Endothelial cell of umbilical vein (primary cell): ENCODE data around the gene ING1. TPM values are rescaled to one million over a fixed set of nuclear protein-coding genes. Genes with fewer than 3 reads are reported as not detected.

Source experiments
- BruUV-seq: library from RNA; stranded (reverse); fragments of 400-500 nt; replicated peaks from 2 replicates; lab custom pipeline; 2021; lab: Mats Ljungman, UMichigan
- CTCF ChIA-PET: fragments of 300-600, 350-600 bp; sonication (Branson Sonifier 250); formaldehyde crosslinking; loops from one replicate; lab custom pipeline; 2021; ENCODE audit warnings: antibody characterized with exemption, inconsistent platforms; lab: Charles Lee
- POLR2A ChIA-PET: fragments of 300-600, 350-600 bp; sonication (Branson Sonifier 250); formaldehyde crosslinking; loops from one replicate; lab custom pipeline; 2021; ENCODE audit warnings: antibody characterized with exemption, inconsistent platforms; lab: Charles Lee
- DNase-seq: peaks from one replicate; pipeline ENCODE4 v3.0.0-alpha.2; 2011; ENCODE audit warnings: low read depth, low spot score
- FAIRE-seq: peaks from 2 replicates; lab custom pipeline; 2011; peaks lifted over from hg19 to GRCh38; lab: Jason Lieb, UNC
- H2AFZ ChIP-seq: 2 replicates; pipeline ENCODE4 v1.6.0; 2012; ENCODE audit warnings: low read depth, low read length, control low read depth, inconsistent platforms
- H3K27ac ChIP-seq: 2 replicates; pipeline ENCODE4 v1.5.1; 2011; ENCODE audit warnings: low read depth, mild to moderate bottlenecking, control low read depth, low read length, moderate library complexity; ENCODE audit not compliant: insufficient read depth
- H3K27me3 ChIP-seq, 2 experiments: 2 replicates each; pipeline versions ENCODE4 v1.6.0 to v1.6.1; 2011; ENCODE audit warnings: low read length in 2 of 2, mixed read lengths in 1 of 2; ENCODE audit not compliant: control insufficient read depth in 2 of 2, insufficient read depth in 2 of 2
- H3K36me3 ChIP-seq, 2 experiments: 2 replicates in 1 of 2; 3 replicates in 1 of 2; pipeline ENCODE4 v1.5.1; 2011; ENCODE audit warnings: low read length in 2 of 2, mild to moderate bottlenecking in 1 of 2, moderate library complexity in 1 of 2; ENCODE audit not compliant: control insufficient read depth in 2 of 2, insufficient read depth in 2 of 2; ENCODE audit errors: extremely low read depth in 1 of 2
- H3K4me1 ChIP-seq: 3 replicates; pipeline ENCODE4 v1.5.1; 2011; ENCODE audit warnings: mild to moderate bottlenecking, low read length; ENCODE audit not compliant: control insufficient read depth, insufficient read depth; ENCODE audit errors: extremely low read depth
- H3K4me2 ChIP-seq: 2 replicates; pipeline ENCODE4 v1.6.1; 2011; ENCODE audit warnings: low read length, control low read depth, mixed read lengths; ENCODE audit not compliant: insufficient read depth
- H3K4me3 ChIP-seq, 3 experiments: fragments of 200-600 bp in 1 of 3; sonication (generic), shearing (Covaris generic) in 1 of 3; replicated peaks in 1 of 3; 2 replicates each; pipeline ENCODE4 v1.5.1; 2011 to 2016; ENCODE audit warnings: control low read depth in 3 of 3, low read length in 3 of 3, mild to moderate bottlenecking in 2 of 3, inconsistent platforms in 1 of 3, low read depth in 1 of 3, moderate library complexity in 1 of 3; ENCODE audit not compliant: insufficient read depth in 1 of 3
- H3K79me2 ChIP-seq: 2 replicates; pipeline ENCODE4 v1.6.0; 2012; ENCODE audit warnings: low read length, inconsistent platforms; ENCODE audit not compliant: control insufficient read depth, insufficient read depth
- H3K9ac ChIP-seq: replicated peaks from 2 replicates; pipeline ENCODE3; 2011; ENCODE audit warnings: low read length, control low read depth; ENCODE audit not compliant: insufficient read depth; ENCODE audit errors: extremely low read depth
- H3K9me1 ChIP-seq: replicated peaks from 3 replicates; pipeline ENCODE4 v1.6.0; 2011; ENCODE audit warnings: mild to moderate bottlenecking, low read length; ENCODE audit not compliant: control insufficient read depth, insufficient read depth; ENCODE audit errors: extremely low read depth
- H3K9me3 ChIP-seq: replicated peaks from 2 replicates; pipeline ENCODE4 v1.5.1; 2012; ENCODE audit warnings: low read length, inconsistent platforms; ENCODE audit not compliant: control insufficient read depth, insufficient read depth
- H4K20me1 ChIP-seq: replicated peaks from 2 replicates; pipeline ENCODE3; 2011; ENCODE audit warnings: mild to moderate bottlenecking, low read length; ENCODE audit not compliant: control insufficient read depth, insufficient read depth; ENCODE audit errors: extremely low read depth
- EZH2 ChIP-seq: IDR thresholded peaks from 2 replicates; pipeline ENCODE4 v1.6.1; 2012; ENCODE audit warnings: borderline replicate concordance, low read depth, mild to moderate bottlenecking, moderate library complexity, low read length, inconsistent platforms; ENCODE audit not compliant: severe bottlenecking
- FOS ChIP-seq: IDR thresholded peaks from 2 replicates; pipeline ENCODE4 v1.6.1; 2011; ENCODE audit warnings: mild to moderate bottlenecking, low read length, moderate library complexity, borderline replicate concordance; ENCODE audit not compliant: insufficient read depth
- GATA2 ChIP-seq: IDR thresholded peaks from 2 replicates; pipeline ENCODE4 v1.7.0; 2011; ENCODE audit warnings: low read depth, mild to moderate bottlenecking, moderate library complexity, mixed read lengths, low read length; ENCODE audit not compliant: insufficient read length, insufficient read depth
- JUN ChIP-seq: IDR thresholded peaks from 2 replicates; pipeline ENCODE4 v1.6.1; 2011; ENCODE audit warnings: borderline replicate concordance, low read depth; ENCODE audit not compliant: insufficient read length, insufficient read depth
- MYC ChIP-seq: IDR thresholded peaks from one replicate; pipeline ENCODE4 v1.6.1; 2011; ENCODE audit warnings: mild to moderate bottlenecking, low read depth, low read length
- POLR2A ChIP-seq: IDR thresholded peaks from 2 replicates; pipeline ENCODE4 v1.6.1; 2012; ENCODE audit warnings: low read depth, mild to moderate bottlenecking, control low read depth, low read length
- POLR2AphosphoS5 ChIP-seq: IDR thresholded peaks from 2 replicates; pipeline ENCODE4 v1.6.1; 2012; ENCODE audit warnings: low read depth, mild to moderate bottlenecking, control low read depth, low read length, moderate library complexity; ENCODE audit not compliant: insufficient read depth
- dilution Hi-C: fragments of 300-500 bp; cut with MboI; formaldehyde crosslinking; loops from one replicate; pipeline ENCODE4 v1.15.0; 2019; ENCODE audit warnings: low sequenced_read_pairs; ENCODE audit not compliant: extremely low pct_ligation_motif_present
- intact Hi-C: fragments of 100-400 bp; cut with micrococcal nuclease; formaldehyde crosslinking; loops from one replicate; pipeline ENCODE4 v1.10.0; 2022
- polyA plus RNA-seq, 4 experiments: library from polyadenylated mRNA; depleted of rRNA in 3 of 4; stranded (reverse) in 3 of 4; unstranded in 1 of 4; fragments of >200 nt; gene quantifications; 2 replicates each; pipeline versions ENCODE4 v1.2.1 to v1.2.3, GENCODE V29; 2011 to 2012; ENCODE audit warnings: missing spikeins in 1 of 4
- total RNA-seq: library from RNA; stranded (reverse); gene quantifications from 2 replicates; pipeline ENCODE4 v1.2.3, GENCODE V29; 2021
- TF ChIP-seq, protein P1 (sequence below), 2 donors: IDR thresholded peaks; 1 replicate in 1 of 2; 2 replicates in 1 of 2; pipeline ENCODE4 v1.5.1; 2011; ENCODE audit warnings: low read length in 2 of 2, mild to moderate bottlenecking in 2 of 2, moderate library complexity in 2 of 2, control low read depth in 1 of 2, inconsistent platforms in 1 of 2, low read depth in 1 of 2; ENCODE audit not compliant: insufficient read depth in 1 of 2; ENCODE audit errors: extremely low read depth in 1 of 2
- TF ChIP-seq, protein P2 (sequence below): IDR thresholded peaks from 2 replicates; pipeline ENCODE4 v1.6.1; 2011; ENCODE audit not compliant: insufficient read depth, insufficient read length

ING1 gene
- total and polyA plus RNA-seq, 2 donors (not counting 3 experiments of a cell fraction or from before 2014, with no cell fraction given): 10.4 to 10.9 TPM

DNA sequence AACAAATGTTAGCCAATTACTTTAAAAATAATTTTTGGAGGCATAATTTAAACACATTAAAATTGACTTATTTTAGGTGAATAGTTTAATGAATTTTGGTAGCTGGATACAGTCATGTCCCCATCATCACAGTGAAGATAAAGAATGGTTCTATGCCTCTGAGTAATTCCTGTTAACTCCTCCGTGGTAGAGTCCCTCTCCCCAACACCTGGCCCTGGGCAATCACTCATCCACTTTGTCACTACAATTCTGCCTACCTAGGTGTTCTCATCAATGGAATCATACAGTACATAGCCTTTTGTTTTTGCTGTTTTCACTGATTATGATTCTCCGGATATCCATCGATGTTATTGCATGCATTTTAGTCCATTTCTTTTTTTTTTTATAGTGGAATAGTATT lies 55.6 kb downstream of the ING1 start:
- H2AFZ ChIP-seq: no peak overlapping the region
- DNase-seq (no peak), FAIRE-seq (no peak)
- H3K4me3 ChIP-seq: no peak overlapping the region
- H3K9me1 ChIP-seq: no peaks in the 10 kb centered on the region
- no TSS peak for BruUV-seq
- ChIA-PET CTCF (no interaction called here), POLR2A (no interaction called here)
- peaks cover 10% of the 10 kb centered on the region for H3K4me1 ChIP-seq
- no peak for TF ChIP-seq MYC
- TF ChIP-seq, protein P1, sequence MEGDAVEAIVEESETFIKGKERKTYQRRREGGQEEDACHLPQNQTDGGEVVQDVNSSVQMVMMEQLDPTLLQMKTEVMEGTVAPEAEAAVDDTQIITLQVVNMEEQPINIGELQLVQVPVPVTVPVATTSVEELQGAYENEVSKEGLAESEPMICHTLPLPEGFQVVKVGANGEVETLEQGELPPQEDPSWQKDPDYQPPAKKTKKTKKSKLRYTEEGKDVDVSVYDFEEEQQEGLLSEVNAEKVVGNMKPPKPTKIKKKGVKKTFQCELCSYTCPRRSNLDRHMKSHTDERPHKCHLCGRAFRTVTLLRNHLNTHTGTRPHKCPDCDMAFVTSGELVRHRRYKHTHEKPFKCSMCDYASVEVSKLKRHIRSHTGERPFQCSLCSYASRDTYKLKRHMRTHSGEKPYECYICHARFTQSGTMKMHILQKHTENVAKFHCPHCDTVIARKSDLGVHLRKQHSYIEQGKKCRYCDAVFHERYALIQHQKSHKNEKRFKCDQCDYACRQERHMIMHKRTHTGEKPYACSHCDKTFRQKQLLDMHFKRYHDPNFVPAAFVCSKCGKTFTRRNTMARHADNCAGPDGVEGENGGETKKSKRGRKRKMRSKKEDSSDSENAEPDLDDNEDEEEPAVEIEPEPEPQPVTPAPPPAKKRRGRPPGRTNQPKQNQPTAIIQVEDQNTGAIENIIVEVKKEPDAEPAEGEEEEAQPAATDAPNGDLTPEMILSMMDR (IDR thresholded peaks at IDR 0.05; ENCODE audit: extremely low read depth in 1 of 2, insufficient read depth in 1 of 2, low read depth in 1 of 2, low read length in 2 of 2): no peak
- TF ChIP-seq EZH2: no peak
- TF ChIP-seq POLR2A: no peak
- TF ChIP-seq, protein P2, sequence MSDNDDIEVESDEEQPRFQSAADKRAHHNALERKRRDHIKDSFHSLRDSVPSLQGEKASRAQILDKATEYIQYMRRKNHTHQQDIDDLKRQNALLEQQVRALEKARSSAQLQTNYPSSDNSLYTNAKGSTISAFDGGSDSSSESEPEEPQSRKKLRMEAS: no peak
- no peaks in the 10 kb centered on the region for H4K20me1 ChIP-seq
- no peak overlapping the region for H3K4me2 ChIP-seq
- peaks cover 2 to 4% of the 10 kb centered on the region in 2 experiments for H3K27me3 ChIP-seq
- H3K27ac ChIP-seq: no peak overlapping the region
- H3K9ac ChIP-seq: no peak overlapping the region
- dilution Hi-C loops: no loop called here
- H3K79me2 ChIP-seq: no peaks in the 10 kb centered on the region
- intact Hi-C loops: no loop called here
- H3K9me3 ChIP-seq: no peaks in the 10 kb centered on the region
- H3K36me3 ChIP-seq: no peaks in the 10 kb centered on the region

DNA sequence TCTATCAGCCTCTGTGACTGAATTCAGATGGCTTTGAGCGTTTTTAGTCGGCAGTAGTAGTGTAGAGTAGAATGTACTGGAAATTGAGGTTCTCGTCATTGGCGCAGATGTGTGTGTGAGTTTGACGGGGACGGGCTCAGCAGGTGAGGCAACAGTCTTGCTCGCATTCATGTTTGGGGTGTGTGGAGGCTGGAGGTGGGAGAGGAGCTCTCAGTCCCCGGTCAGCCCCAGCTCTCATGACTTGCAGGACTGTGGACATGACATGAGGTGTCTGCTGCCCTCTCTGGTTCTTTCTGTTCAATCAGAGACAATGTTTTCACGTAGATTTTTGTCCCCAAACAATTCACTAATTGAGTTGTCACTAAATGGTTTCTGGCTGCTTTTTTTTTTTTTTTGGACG lies 57.2 kb downstream of the ING1 start:
- no peak overlapping the region for H3K4me2 ChIP-seq
- no peaks in the 10 kb centered on the region for H3K79me2 ChIP-seq
- H2AFZ ChIP-seq: no peak overlapping the region
- H3K4me1 ChIP-seq: peaks cover 10% of the 10 kb centered on the region
- no peaks in the 10 kb centered on the region for H4K20me1 ChIP-seq
- peaks cover 2% of the 10 kb centered on the region in 2 experiments for H3K27me3 ChIP-seq
- no peak overlapping the region for H3K27ac ChIP-seq
- DNase-seq (no peak), FAIRE-seq (no peak)
- dilution Hi-C loops (no loop called here), intact Hi-C loops (loop anchor here (2.0 kb wide), 1 partner anchor 56 kb away; no protein-coding TSS in a partner anchor)
- H3K36me3 ChIP-seq: no peaks in the 10 kb centered on the region
- TF ChIP-seq POLR2A: no peak
- TF ChIP-seq, protein P2: no peak
- TF ChIP-seq MYC: no peak
- TF ChIP-seq FOS: no peak
- no peak for TF ChIP-seq POLR2AphosphoS5
- TF ChIP-seq JUN: no peak
- TF ChIP-seq EZH2: no peak
- TF ChIP-seq GATA2: no peak
- TF ChIP-seq, protein P1 (IDR thresholded peaks at IDR 0.05; ENCODE audit: extremely low read depth in 1 of 2, insufficient read depth in 1 of 2, low read depth in 1 of 2, low read length in 2 of 2): no peak
- no peak overlapping the region for H3K4me3 ChIP-seq
- ChIA-PET CTCF (no interaction called here), POLR2A (no interaction called here)
- BruUV-seq: no TSS peak
- H3K9me1 ChIP-seq: no peaks in the 10 kb centered on the region
- no peaks in the 10 kb centered on the region for H3K9me3 ChIP-seq
- H3K9ac ChIP-seq: no peak overlapping the region
